ENCODE results near the gene SH3GL1. TPM values are rescaled to one million over a fixed set of nuclear protein-coding genes. Genes with fewer than 3 reads are reported as not detected.
"Not testable (repeated sequence)": the region's sequence is repeated elsewhere in the genome, so short reads cannot be mapped to it uniquely, and the experiment has no call there.

Gene SH3GL1
- polyA plus RNA-seq, 5 donors = 64.8 to 131 (median 87.4) TPM

DNA sequence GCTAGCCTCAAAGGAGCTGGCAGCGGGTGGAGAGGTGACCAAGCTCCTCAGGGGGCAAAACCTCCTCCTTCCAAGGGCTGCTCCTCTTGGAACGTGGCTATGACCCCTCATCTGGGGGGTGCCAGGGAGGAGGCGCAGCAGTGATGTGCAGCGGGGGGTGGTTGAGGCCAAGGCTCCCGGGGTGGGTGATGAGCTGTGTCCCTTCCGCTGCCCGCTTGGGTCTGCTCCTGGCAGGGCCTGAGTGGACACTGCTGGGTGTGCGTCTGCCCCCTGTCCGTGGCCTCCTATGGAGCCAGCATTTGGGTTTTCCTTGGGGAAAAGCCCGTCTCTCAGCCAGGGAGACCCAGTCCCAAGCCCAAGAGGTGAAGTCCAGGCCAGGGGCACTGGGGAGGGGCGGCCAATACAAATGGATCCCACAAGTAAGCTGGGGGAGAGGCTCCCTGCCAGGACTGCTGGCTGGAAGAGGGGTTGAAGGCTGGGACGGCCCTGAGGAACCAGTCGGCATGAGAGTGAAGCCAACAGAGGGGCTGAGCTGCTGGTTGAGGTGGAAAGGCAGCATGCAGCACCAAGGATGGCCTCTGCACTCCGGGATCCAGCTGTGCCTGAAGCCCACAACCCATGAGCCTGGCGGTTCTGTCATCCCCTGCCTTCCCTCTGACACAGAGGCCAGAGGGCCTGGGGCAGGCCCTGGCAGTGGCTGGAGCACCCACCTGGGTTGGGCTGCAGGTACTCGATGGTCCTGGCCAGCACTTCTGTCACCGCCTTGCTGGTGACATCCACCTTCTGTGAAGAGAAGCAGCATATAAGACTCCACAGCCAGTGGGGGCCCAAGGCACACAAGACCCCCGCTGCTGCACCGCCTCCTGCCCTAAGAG, 34.3 kb downstream of the SH3GL1 start:
- no peak for DNase-seq

DNA sequence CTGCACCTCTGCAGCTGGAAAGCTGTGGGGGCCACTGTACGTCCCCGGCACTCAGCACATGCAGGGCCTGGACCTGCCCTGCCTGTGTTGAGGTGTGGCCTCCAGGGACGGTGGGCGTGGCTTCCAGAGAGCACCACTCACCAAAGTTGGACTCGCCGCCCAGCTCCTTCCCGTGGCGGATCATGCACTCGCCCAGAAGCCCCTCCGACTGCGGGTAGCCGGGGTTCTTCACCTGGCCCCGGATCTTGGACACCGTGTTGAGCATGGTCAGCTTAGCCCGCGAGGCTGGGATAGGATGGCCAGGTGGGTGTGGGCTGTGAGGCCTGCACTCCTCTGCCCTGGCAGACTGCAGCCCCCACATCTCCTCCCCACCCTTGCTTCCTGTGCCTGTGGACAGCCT, 35.0 kb downstream of the SH3GL1 start:
- DNase-seq = no peak

DNA sequence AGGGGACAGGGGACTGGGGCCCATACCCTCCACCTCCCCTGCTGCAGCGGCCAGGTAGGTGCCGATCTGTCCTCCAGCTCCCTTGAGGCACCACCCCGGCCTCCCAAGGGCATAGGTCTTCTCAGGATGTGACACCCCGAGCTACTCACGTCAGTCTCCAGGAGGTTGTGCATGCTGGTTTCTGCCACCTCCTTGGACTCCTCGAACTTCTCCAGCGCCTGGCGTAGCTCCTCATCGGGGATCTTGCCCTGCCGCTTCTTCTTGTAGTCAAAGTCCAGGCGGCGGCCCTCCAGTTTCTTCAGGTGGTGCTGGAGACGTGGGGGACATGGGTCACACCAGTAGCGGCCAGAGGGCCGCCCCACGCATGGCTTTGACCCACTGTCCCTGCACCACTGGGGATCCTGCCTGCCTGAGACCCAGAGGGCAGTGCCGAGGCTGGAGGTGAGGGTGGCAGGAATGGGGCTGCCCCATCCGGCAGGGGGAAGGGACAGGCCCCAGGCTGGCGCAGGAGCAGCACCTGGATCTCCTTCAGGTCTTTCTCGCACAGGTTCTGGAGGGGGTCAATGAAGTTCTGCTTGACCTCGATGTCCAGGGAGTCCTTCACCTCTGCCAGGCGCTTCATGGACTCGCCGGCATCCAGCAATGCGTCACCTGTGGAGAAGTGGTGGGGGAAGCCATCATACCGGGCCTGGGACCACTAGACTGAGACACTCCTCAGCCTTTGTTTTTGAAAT, 36.6 kb downstream of the SH3GL1 start:
- no peak for DNase-seq

DNA sequence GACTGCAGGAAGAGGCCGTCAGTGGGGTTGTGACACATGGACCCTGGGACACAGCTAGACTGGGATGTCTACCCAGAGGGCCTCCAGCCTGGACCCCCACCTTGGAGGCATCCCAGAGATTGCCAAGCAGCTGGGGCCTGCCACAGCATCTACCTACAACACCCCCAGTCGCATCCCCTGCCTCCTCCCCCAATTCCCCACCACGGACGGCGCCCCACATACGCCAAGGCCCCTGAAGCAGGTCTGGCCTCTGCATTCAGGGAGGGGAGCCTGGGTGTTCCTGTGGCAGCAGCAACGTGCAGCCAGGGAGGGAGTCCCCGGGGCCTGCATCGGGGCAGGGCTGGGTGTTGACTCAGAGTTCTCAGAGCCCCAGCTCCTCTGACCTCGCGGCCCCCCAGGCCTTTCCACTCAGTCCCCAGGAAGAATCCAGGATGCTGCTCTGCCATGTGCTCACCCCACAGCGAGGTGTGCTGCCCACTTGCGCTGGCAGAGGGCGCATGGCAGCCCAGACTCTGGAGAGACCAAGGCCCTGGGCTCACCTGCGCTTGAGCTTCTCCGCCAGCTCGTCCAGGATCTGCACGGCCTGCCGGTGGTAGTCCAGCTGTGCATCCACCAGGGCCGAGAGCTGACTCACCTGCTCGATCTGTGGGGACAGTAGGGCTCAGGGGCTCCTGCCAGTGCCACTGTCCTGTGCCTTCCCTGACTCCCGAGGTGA, 37.4 kb downstream of the SH3GL1 start:
- no peak for DNase-seq

DNA sequence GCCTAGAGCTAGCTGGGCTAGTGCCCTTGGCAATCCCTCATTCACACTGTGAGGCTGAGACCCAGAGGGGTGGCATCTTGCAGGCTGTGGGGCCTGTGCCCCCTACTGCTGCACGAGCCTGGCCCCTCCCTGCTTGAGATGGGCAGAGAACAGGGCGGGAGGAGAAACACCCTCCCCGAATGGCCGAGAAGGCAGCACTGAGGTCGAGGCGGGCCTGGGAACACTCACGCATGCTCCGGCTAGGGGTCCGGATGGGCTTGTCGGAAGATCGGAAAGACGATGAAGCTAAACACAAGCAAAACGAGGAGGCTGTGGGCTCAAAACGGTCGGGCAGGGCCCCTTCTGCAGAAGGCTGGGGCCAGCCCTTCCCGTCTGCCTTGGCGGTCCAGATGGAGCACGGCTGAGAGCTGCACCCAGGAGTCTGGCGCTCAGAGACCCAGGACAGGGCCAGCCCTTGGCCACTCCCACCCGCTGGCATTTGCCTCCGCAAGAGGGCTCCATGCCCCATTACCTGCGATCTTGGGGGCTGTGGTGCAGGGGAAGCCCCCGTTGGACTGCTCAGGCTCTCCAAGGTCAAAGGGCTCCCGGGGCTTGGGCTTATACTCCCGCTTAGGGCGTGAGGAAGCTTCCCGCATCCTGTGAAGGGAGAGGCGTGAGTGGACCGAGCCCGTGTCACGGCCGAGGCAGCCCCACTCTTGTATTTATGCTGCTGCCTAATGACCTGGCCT, 38.1 kb downstream of the SH3GL1 start:
- no peak for DNase-seq

DNA sequence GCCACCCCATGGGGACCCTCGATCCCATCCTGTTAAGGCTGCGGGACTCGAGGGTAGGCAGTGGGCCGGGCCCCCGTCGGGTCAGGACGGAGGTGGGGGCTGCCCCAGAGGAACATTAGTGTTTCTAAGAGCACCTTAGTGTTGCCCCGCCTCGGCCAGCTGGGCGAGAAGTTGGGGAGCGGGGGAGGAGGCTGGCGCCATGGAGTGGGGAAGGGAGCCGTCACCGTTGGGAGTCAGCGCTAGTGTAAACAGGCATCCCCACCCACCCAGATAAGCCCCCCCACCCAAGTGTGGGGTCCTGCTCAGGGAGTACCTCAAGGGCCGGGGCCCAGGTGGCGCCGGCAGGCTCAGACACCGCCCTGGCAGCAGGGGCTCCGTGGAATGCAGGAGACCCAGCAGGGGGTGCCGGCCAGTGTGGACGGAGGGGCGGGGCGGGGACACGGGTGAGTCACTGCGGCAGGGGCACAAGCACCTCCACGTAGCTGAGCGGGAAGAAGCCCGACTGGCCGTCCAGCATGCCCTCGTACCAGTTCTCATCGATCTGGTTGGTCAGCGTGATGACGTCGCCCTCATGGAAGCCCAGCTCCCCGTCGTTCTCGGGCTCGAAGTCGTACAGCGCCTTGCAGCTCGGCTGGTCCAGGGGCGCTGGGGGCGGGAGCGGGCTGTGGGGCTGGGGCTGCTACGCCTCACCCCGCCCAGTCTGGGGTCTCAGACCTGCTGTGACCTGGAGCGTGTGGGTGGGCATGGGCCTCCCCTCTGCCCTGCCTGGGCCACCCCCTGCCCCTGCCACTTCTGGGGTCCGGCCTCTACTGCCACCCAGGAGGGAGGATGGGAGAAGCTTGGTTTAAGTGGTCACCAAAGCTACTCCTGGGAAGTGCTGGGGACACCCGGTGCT, 38.9 kb downstream of the SH3GL1 start:
- no peak for DNase-seq

DNA sequence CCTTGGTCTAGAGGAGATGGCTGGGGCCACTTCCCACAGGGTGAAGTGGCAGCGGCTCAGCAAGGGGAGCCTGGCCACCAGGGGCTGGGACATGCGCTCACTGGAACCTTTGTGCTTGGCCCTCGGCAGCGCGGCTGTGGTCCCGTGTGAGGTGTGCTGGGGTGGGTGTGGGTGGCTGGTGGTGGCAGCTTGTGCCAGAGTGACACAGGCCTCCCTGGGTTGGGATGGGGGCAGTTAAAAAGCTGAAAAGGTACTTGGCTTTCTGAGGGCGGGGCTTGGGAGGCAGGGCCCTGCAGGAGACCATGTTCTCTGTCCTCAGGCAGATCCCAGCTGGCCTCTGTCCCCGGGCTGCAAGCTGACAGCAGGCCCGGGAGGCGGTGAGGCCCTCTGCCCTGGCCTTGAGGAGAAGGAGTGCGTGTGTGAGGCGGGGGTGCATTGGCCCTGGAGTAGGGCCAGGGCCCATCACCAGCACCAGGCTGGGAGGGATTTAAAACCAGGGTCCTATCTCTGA, 39.7 kb downstream of the SH3GL1 start:
- DNase-seq = peak in 1 of 2 donors; percentile 75

DNA sequence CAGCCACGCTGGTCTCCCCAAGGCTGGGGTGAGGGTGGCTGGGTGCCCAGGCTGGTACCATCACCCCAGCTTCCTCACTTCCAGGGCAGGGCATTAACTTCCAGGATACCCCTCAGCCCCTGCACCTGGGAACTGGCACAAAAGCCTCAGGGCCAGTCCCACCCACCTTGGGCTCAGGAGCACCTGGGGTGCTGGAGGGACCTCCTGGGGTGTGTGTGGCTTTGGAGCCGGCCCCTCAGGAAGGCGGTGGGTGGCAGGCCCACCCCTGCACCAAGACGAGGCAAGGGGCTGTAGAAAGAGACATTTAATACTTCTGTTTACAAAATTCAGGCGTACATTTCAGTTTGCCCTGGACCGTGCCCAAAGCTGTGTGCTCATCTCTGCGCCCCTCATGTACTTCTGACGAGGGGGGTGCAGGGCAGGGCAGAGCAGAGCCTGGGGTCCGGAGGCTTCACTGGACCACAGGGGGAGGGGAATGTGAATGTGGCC, 40.2 kb downstream of the SH3GL1 start:
- no peak for DNase-seq

DNA sequence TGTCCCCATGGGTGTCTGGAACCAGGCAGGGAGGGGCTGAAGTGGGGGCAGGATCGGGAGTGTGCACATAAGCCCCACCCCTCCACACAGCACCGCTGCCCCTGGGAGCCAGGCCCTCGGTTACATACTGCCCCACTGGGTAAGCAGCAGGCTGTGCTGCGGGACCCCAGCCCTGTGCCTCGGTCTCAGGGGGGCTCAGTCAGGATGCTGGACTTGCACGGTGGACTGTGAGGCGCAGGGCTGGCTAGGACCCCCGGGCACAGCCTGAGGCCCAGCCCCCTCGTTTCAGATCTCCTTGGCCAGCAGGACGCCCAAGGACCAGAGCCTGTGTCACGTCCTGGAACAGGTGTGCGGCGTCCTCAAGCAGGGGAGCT, 40.7 kb downstream of the SH3GL1 start:
- no peak for DNase-seq

DNA sequence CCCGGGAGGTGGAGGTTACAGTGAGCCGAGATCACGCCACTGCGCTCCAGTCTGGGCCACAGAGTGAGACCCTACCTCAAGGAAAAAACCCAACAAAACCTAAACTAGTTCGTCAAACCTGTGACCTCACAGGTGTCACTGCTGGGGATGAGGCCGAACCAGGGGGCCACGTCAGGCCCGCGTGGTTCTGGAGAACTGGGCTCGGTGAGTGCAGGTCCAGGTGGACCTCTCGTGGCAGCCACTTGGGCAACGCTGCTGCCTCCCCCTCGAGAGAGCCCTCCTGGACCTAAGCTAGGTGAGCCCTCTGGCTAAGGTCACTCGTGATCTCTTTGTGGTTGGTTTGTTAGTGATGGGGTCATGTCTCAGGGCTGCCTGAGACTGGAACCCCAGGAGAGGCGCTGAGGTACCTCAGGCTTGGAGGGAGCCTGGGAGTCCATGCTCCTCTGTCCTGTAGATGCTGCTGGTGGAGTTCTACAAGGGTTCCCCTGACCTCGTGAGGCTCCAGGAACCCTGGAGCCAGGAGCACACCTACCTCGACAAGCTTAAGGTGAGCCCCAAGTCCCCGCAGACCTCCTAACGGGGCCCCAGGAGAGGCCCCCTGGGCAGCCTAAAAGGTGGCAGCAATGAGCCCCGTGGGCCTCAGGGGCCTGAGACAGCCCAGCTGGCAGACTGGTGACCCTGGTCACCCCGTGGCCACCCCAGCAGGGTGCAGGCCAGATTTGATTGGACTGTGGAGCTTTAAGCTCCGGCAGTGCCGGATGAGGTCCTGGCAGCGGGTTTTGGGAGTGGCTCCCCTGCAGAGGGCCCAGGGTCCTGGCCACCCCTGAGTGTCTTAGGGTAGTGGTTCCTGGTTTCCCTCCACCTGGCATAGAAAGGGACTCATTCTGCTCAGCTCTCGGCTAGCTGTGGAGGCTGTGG, 41.4 kb downstream of the SH3GL1 start:
- no peak for DNase-seq

DNA sequence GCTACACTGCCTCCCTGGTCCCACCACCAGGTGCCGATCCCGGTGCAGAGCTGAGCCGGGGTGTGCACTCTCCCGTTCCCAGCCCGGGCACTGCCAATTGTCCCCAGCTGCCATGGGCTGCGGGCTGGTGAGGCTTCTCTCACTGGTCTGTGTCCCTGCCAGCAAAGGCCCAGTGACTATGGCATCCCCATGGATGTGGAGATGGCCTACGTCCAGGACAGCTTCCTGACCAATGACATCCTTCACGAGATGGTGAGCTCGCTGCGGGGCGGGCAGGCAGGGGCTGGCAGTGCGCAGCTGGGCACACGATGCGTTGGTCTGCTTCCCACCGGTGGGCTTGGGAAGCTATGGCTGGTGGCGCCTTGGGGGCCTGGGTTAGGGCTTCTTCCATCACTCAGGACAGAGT, 42.4 kb downstream of the SH3GL1 start:
- DNase-seq = no peak

DNA sequence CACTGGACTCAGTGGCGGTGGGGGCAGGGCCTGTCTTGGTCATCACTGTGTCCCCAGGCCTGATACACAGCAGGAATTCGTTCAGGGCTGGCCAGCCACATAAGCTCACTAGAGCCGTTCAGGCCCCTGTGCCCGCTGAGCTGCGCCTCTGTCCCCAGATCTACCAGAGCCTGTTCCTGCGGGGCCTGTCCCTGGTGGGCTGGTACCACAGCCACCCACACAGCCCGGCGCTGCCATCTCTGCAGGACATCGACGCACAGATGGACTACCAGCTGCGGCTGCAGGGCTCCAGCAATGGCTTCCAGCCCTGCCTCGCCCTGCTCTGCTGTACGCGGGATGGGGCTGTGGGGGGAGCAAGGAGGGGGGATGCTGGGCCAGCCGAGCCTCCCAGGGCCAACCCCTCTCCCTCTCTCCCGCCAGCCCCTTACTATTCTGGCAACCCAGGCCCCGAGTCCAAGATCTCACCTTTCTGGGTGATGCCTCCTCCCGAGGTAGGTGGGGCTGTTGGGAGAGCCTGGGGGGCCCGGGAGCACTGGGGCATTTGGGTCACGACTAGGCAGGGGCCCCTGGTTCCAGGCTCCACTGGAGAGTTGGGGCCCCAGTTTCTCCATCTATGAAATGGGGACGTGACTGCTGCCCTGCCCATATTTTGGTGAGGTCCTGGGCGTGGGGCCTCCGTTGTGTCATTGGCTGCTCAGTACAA, 43.1 kb downstream of the SH3GL1 start:
- DNase-seq = no peak

DNA sequence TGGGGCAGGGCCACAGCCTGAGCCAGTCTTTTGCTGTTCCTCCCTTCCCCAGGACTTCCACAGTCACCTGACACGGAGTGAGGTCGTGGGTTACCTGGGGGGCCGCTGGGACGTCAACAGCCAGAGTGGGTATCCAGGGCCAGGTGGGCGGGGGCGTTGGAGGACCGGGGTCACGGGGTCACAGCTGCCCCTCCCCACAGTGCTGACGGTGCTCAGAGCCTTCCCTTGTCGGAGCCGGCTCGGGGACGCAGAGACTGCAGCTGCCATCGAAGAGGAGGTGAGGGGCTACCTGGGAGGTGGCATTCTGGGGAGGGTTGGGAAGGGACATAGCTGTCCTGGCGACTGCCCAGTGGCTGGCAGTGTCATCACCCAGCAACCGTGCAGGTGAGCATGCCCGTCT, 45.5 kb downstream of the SH3GL1 start:
- no peak for DNase-seq

DNA sequence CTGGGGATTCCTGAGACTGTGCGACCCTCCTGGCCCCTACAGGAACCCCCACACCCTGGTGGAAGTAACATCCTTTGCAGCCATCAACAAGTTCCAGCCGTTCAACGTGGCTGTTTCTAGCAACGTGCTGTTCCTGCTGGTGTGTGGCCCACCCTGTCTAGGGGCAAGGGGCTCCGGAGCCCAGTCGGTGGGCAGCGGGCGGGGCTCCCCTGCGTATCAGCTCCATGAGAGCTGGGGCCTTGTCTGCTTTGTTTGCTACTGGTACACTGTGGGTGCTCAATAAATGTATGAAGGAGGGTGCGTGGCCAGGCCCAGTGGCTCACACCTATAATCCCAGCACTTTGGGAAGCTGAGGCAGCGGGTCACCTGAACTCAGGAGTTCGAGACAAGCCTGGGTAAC, 46.1 kb downstream of the SH3GL1 start:
- DNase-seq = no peak

DNA sequence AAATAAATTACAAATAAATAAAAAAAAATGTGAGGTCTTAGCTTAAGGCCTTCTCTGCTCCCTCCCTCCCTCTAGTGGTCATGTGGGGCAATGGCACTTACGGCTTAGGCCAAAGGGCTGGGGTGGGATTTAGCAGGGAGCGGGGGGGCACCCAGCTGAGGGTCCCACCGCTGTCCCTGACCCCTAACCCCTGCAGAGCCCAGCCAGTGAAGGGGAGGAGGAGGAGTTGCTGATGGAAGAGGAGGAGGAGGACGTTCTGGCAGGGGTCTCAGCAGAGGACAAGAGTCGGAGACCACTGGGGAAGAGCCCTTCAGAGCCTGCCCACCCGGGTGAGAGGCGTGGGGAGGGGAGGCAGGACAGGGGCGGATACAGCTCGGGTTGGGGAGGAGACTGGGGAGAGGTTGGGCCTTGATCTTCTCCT, 47.6 kb downstream of the SH3GL1 start:
- no peak for DNase-seq

DNA sequence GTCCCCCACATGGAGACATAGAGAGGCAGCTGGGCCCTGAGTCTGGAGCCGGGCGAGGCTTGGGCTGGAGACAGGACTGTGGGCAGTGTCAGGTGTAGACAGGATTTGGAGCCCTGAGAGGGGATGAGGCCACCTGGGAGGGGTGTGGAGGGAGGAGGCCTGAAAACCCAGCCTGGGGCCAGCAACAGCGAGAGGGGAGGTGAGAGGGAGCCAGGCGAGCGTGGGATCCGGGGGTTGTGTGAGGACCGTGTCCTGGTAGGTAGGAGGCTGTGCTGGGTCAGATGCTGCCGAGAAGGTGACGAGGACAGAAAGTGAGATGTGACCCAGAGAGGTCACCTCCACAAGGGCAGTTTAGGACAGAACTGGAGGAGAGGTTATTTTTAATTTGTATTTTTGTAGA, 49.6 kb downstream of the SH3GL1 start:
- no peak for DNase-seq

DNA sequence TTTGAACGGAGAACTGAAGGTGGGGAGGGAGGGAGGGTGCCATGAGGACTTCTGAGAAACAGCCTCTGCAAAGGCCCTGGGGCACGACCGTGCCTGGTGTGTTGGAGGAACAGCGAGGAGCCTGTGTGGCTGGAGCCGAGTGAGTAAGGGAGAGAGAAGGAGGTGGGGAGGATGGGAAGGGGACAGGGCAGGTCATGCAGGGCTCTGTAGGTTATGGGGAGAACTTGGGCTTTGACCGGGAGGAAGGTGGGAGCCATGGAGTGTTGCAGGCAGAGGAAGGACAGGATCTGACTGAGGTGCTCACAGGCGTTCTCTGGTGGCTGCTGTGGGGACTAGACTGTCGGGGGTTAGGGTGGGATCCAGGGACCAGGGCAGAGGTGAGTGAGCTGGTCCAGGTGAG, 50.2 kb downstream of the SH3GL1 start:
- no peak for DNase-seq

DNA sequence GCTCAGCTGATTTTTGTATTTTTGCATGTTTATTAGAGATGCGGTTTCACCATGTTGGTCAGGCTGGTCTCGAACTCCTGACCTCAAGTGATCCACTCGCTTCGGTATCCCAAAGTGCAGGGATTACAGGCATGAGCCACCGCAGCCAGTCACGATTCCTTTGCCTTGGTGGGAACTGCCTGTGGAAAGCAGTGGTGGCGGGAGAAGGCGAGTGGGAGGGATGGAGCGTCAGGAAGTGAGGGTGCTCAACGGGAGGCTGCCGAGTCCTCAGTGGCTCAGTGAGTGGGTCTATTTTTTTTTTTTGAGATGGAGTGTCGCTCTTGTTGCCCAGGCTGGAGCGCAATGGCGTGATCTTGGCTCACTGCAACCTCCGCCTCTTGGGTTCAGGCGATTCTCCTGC, 51.1 kb downstream of the SH3GL1 start:
- DNase-seq = not testable (repeated sequence)

DNA sequence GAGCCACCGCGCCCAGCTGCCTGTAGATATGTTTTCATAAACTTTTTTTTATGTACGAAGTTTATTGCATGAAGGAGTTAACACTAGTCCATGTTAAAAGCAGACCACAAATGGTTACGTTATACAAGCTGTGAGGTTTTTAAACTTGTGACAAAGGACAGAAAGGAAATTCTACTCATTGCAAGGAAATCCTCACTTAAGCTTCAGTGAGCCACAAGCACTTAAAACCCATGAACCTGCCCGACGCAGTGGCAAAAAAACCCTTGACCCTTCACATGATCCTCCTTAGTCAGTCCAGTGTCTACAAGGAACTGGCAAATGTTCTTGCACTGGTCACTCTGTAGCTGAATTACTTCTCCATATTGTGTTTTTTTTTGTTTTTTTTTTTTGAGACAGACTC, 52.8 kb downstream of the SH3GL1 start:
- no peak for DNase-seq

Measured in right lung (tissue), 5 donors.